Stomach (tissue), 9 donors: ENCODE data around the gene PSMB5. TPM values are rescaled to one million over a fixed set of nuclear protein-coding genes. Genes with fewer than 3 reads are reported as not detected.

Experiments
- DNase-seq, 2 donors: peaks; one replicate each; pipeline versions ENCODE4 v3.0.0 to v3.0.0-alpha.2; 2013 to 2019
- H3K27ac ChIP-seq, 5 donors: fragments of 200-600 bp in 4 of 5; sonication (generic) in 4 of 5; one replicate each; pipeline ENCODE4 v1.5.1; 2013 to 2019; ENCODE audit warnings: mild to moderate bottlenecking in 1 of 5, moderate library complexity in 1 of 5
- H3K27me3 ChIP-seq, 3 donors: fragments of 200-600 bp; sonication (generic); one replicate each; pipeline ENCODE4 v1.5.1; 2017 to 2019; ENCODE audit warnings: mixed run types in 1 of 3
- H3K36me3 ChIP-seq, 4 donors: fragments of 200-600 bp; sonication (generic); 1 replicate in 3 of 4; 2 replicates in 1 of 4; pipeline ENCODE4 v1.5.1; 2016 to 2019
- H3K4me1 ChIP-seq, 4 donors: fragments of 200-600 bp; sonication (generic); one replicate each; pipeline ENCODE4 v1.5.1; 2016 to 2019
- H3K4me3 ChIP-seq, 4 donors: fragments of 200-600 bp; sonication (generic) in 3 of 4; one replicate each; pipeline ENCODE4 v1.5.1; 2016 to 2019; ENCODE audit warnings: mild to moderate bottlenecking in 1 of 4
- H3K9me3 ChIP-seq, 4 donors: fragments of 200-600 bp; sonication (generic); one replicate each; pipeline ENCODE4 v1.5.1; 2016 to 2019
- EP300 ChIP-seq: sonication (generic); formaldehyde crosslinking; IDR thresholded peaks from one replicate; pipeline ENCODE4 v1.6.1; 2017; ENCODE audit warnings: antibody characterized with exemption
- POLR2A ChIP-seq, 4 donors: fragments of 450-650 bp; IDR thresholded peaks; one replicate each; pipeline ENCODE4 v1.6.1; 2016; ENCODE audit warnings: antibody characterized with exemption in 4 of 4, control low read depth in 2 of 4, mild to moderate bottlenecking in 1 of 4, moderate library complexity in 1 of 4
- POLR2AphosphoS5 ChIP-seq, 3 donors: sonication (generic); formaldehyde crosslinking; IDR thresholded peaks; one replicate each; pipeline ENCODE4 v1.6.1; 2016; ENCODE audit warnings: antibody characterized with exemption in 3 of 3
- WGBS, 5 donors: extraction: QIAGEN DNeasy Blood & Tissue Kit in 3 of 5; methylation state at CpG; one replicate each; pipeline versions ENCODE4 v1.1.5 to v1.1.7; 2013 to 2018; 5-methylcytosine and 5-hydroxymethylcytosine counted together
- intact Hi-C: fragments of 100-400 bp; cut with DNase I; formaldehyde crosslinking; loops from one replicate; pipeline ENCODE4 v1.15.1; 2023; ENCODE audit warnings: low total_unique reads
- polyA plus RNA-seq, 3 donors: library from polyadenylated mRNA; stranded (reverse); fragments of 200-250 nt; gene quantifications; one replicate each; pipeline ENCODE4 v1.2.3, GENCODE V29; 2013
- total RNA-seq, 5 donors: library from RNA; depleted of rRNA; stranded (reverse); fragments of >200 nt; gene quantifications; one replicate each; pipeline versions ENCODE4 v1.1.0 to v1.2.3, GENCODE V29; 2014 to 2016
- TF ChIP-seq, protein P1 (sequence below), 7 experiments: fragments of 450-650 bp in 4 of 7; fragments of 200-600 bp in 3 of 7; sonication (generic) in 3 of 7; IDR thresholded peaks; one replicate each; pipeline ENCODE4 v1.5.1; 2016 to 2019; ENCODE audit warnings: antibody characterized with exemption in 7 of 7, control low read depth in 2 of 7, mild to moderate bottlenecking in 1 of 7
- donor health status: healthy with polysubstance abuse.
- donor health status: Bipolar disorder and iron deficiency.
- donor health status: healthy.

Gene PSMB5
- total and polyA plus RNA-seq, 8 donors: 34.4 to 147 (median 92.6) TPM

DNA sequence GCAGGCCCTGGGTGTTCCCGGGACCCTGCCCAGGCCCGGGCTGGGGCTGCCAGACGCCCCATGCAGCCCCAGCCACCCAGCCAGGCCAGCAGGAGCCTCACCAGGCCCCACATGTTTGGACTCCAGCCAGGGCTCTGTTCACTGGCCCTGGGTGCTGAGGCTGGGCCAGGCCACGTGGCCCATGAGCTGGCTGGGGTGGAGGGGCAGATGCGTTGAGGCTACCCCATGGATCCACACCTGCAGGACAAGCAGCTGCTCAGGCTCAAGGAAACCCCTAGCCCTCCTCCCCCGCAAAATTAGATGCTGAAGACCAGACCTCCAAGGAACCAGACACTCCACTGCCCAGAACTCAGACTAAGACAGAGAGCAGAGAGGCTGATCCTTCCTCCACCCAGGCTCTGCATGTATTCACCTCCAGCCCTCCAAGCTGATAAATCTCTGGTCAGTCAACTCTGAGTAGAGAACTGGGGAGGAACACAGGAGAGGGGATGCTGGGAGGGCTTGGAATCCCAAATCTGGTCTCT lies 21.0 kb upstream of the PSMB5 start:
- Histone ChIP-seq H3K9me3 (no peaks in the 10 kb centered on the region), H3K4me1 (peaks cover 12 to 30% (median 23%) of the 10 kb centered on the region in 4 donors), H3K36me3 (peaks cover 20 to 23% (median 22%) of the 10 kb centered on the region in 4 donors), H3K27ac (no peak overlapping the region), H3K4me3 (no peak overlapping the region), H3K27me3 (no peaks in the 10 kb centered on the region)
- intact Hi-C loops: no loop called here
- WGBS, 5 donors: 52 to 100% (median 66%) methylated on average over 1 to 6 of the region's 6 CpGs
- TF ChIP-seq, protein P1, sequence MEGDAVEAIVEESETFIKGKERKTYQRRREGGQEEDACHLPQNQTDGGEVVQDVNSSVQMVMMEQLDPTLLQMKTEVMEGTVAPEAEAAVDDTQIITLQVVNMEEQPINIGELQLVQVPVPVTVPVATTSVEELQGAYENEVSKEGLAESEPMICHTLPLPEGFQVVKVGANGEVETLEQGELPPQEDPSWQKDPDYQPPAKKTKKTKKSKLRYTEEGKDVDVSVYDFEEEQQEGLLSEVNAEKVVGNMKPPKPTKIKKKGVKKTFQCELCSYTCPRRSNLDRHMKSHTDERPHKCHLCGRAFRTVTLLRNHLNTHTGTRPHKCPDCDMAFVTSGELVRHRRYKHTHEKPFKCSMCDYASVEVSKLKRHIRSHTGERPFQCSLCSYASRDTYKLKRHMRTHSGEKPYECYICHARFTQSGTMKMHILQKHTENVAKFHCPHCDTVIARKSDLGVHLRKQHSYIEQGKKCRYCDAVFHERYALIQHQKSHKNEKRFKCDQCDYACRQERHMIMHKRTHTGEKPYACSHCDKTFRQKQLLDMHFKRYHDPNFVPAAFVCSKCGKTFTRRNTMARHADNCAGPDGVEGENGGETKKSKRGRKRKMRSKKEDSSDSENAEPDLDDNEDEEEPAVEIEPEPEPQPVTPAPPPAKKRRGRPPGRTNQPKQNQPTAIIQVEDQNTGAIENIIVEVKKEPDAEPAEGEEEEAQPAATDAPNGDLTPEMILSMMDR (IDR thresholded peaks at IDR 0.05): no peak
- TF ChIP-seq POLR2AphosphoS5 (IDR thresholded peaks at IDR 0.05) (no peak), EP300 (no peak), POLR2A (IDR thresholded peaks at IDR 0.05) (no peak)
- DNase-seq: peak in 1 of 2 donors; percentile 70

DNA sequence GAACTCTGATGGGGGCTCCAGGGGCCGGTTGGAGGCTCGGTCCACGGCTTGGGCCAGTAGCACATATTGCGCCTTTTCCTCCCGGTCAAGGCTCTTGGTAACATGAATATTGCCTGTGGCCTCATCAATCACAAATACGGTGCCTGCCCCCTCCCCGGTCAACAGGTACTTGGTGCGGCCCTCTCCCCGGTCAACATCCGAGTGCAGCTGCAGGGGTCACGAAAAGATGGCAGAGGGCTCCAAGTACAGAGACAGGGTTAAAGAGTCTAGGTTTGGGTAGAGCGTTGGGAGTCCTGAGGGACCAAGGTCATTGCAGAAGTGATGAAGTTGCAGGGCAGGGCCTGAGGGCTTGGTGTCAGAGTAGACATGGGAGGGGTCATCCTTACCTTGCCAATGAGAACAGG lies 20.4 kb upstream of the PSMB5 start:
- no peak overlapping the region for H3K27ac ChIP-seq
- intact Hi-C loops: no loop called here
- DNase-seq: no peak
- H3K9me3 ChIP-seq: no peaks in the 10 kb centered on the region
- 96 to 99% (median 97%) methylated on average over 11 to 12 of the region's 12 CpGs for WGBS, 5 donors
- no peaks in the 10 kb centered on the region for H3K27me3 ChIP-seq
- no peak for TF ChIP-seq EP300
- TF ChIP-seq POLR2AphosphoS5 (IDR thresholded peaks at IDR 0.05): no peak
- peaks cover 12 to 30% (median 23%) of the 10 kb centered on the region in 4 donors for H3K4me1 ChIP-seq
- no peak overlapping the region for H3K4me3 ChIP-seq
- H3K36me3 ChIP-seq: peaks cover 15 to 18% (median 17%) of the 10 kb centered on the region in 4 donors

- 75 to 79% (median 77%) methylated on average over 14 to 17 of the region's 17 CpGs for WGBS, 5 donors
- Histone ChIP-seq H3K27ac (no peak overlapping the region), H3K9me3 (no peaks in the 10 kb centered on the region), H3K4me3 (no peak overlapping the region), H3K27me3 (no peaks in the 10 kb centered on the region), H3K4me1 (peaks cover 12 to 30% (median 23%) of the 10 kb centered on the region in 4 donors), H3K36me3 (peaks cover 5 to 9% (median 7%) of the 10 kb centered on the region in 4 donors)
- no peak for DNase-seq
- TF ChIP-seq POLR2AphosphoS5 (IDR thresholded peaks at IDR 0.05): no peak
- TF ChIP-seq POLR2A (IDR thresholded peaks at IDR 0.05): no peak
- no peak for TF ChIP-seq EP300
- TF ChIP-seq, protein P1 (IDR thresholded peaks at IDR 0.05): peak in 1 of 7 experiments; percentile 8
- intact Hi-C loops: no loop called here
Measured at GRCh38 chr14:23054000-23054811, 19.5 kb upstream of the PSMB5 start.

- no peak for DNase-seq
- H3K4me3 ChIP-seq: no peak overlapping the region
- no peak overlapping the region for H3K27ac ChIP-seq
- intact Hi-C loops: no loop called here
- TF ChIP-seq POLR2AphosphoS5 (IDR thresholded peaks at IDR 0.05): no peak
- no peak for TF ChIP-seq POLR2A (IDR thresholded peaks at IDR 0.05)
- TF ChIP-seq, protein P1 (IDR thresholded peaks at IDR 0.05): no peak
- 93 to 97% (median 96%) methylated on average over 7 to 10 of the region's 10 CpGs for WGBS, 5 donors
- H3K4me1 ChIP-seq: peaks cover 12 to 28% (median 23%) of the 10 kb centered on the region in 4 donors
- H3K27me3 ChIP-seq: no peaks in the 10 kb centered on the region
- peaks cover 0 to under 1% (median 0%) of the 10 kb centered on the region in 4 donors for H3K36me3 ChIP-seq
- no peaks in the 10 kb centered on the region for H3K9me3 ChIP-seq
Measured at GRCh38 chr14:23053426-23053825, 18.7 kb upstream of the PSMB5 start.
